GM12878 (cell line): Measurements from ENCODE around the gene CALB2. TPM values are rescaled to one million over a fixed set of nuclear protein-coding genes. Genes with fewer than 3 reads are reported as not detected.

ENCODE experiments used
- ATAC-seq: fragments of 200-7000 bp; cut with Tn5 transposase; 3 replicates; pipeline ENCODE4 v1.9.1; 2020; ENCODE audit warnings: mild to moderate bottlenecking, moderate library complexity
- BruUV-seq: library from RNA; stranded (reverse); fragments of 400-500 nt; replicated peaks from 2 replicates; lab custom pipeline; 2021; lab: Mats Ljungman, UMichigan
- CTCF ChIA-PET: fragments of 300-600 bp; sonication (Branson Sonifier 250); formaldehyde crosslinking; extraction: SDS; loops from one replicate; lab custom pipeline; 2021; ENCODE audit warnings: inconsistent platforms; lab: Yijun Ruan, JAX
- POLR2A ChIA-PET: fragments of 350-600 bp; formaldehyde crosslinking; extraction: SDS; loops from one replicate; lab custom pipeline; 2021; ENCODE audit warnings: inconsistent platforms; lab: Charles Lee
- RAD21 ChIA-PET: fragments of 300-600 bp; sonication (Branson Sonifier 250); formaldehyde crosslinking; loops from one replicate; lab custom pipeline; 2023; ENCODE audit warnings: antibody characterized with exemption; ENCODE audit not compliant: unreplicated experiment; lab: Charles Lee
- SMC1A ChIA-PET: fragments of 300-600 bp; sonication (Branson Sonifier 250); formaldehyde crosslinking; loops from one replicate; lab custom pipeline; 2023; ENCODE audit not compliant: unreplicated experiment, uncharacterized antibody; lab: Charles Lee
- DNase-seq: peaks from one replicate; pipeline ENCODE4 v3.0.0-alpha.2; 2011; ENCODE audit warnings: low read depth, low spot score
- FAIRE-seq: peaks from 3 replicates; lab custom pipeline; 2011; peaks lifted over from hg19 to GRCh38; lab: Jason Lieb, UNC
- H2AFZ ChIP-seq: 2 replicates; pipeline ENCODE4 v1.6.0; 2011; ENCODE audit warnings: low read depth, low read length, control low read depth; ENCODE audit not compliant: control insufficient read depth
- H3K27ac ChIP-seq: 2 replicates; pipeline ENCODE4 v1.5.1; 2011; ENCODE audit warnings: control low read depth; ENCODE audit not compliant: control insufficient read depth, insufficient read depth
- H3K27me3 ChIP-seq, 2 experiments: replicated peaks in 1 of 2; 2 replicates each; pipeline versions ENCODE4 v1.6.0 to v1.6.1; 2011; ENCODE audit warnings: low read length in 1 of 2; ENCODE audit not compliant: control insufficient read depth in 2 of 2, insufficient read depth in 2 of 2
- H3K36me3 ChIP-seq, 2 experiments: 2 replicates each; pipeline ENCODE4 v1.5.1; 2011; ENCODE audit warnings: low read length in 1 of 2; ENCODE audit not compliant: control insufficient read depth in 2 of 2, insufficient read depth in 2 of 2
- H3K4me1 ChIP-seq: 2 replicates; pipeline ENCODE4 v1.6.1; 2011; ENCODE audit warnings: mild to moderate bottlenecking, low read length, moderate library complexity, mixed read lengths; ENCODE audit not compliant: control insufficient read depth, insufficient read depth
- H3K4me2 ChIP-seq: 2 replicates; pipeline ENCODE4 v1.6.0; 2011; ENCODE audit warnings: control low read depth; ENCODE audit not compliant: control insufficient read depth, insufficient read depth
- H3K4me3 ChIP-seq: fragments of 200-600 bp; sonication (generic); 2 replicates; pipeline ENCODE4 v1.5.1; 2016
- H3K79me2 ChIP-seq: 2 replicates; pipeline ENCODE4 v1.6.0; 2011; ENCODE audit warnings: low read length; ENCODE audit not compliant: control insufficient read depth, insufficient read depth
- H3K9ac ChIP-seq: 2 replicates; pipeline ENCODE4 v1.8.0; 2011; ENCODE audit warnings: low read length, control low read depth, mixed read lengths; ENCODE audit not compliant: control insufficient read depth, insufficient read depth
- H3K9me3 ChIP-seq: replicated peaks from 3 replicates; pipeline ENCODE4 v1.5.1; 2011; ENCODE audit warnings: mild to moderate bottlenecking, low read length; ENCODE audit not compliant: control insufficient read depth, insufficient read depth
- H4K20me1 ChIP-seq: 2 replicates; pipeline ENCODE4 v1.6.0; 2011; ENCODE audit not compliant: control insufficient read depth, insufficient read depth
- ASH2L ChIP-seq: fragments of 300-600, 200-600 bp; sonication (generic); IDR thresholded peaks from 2 replicates; pipeline ENCODE4 v1.6.1; 2017; ENCODE audit warnings: low read depth, mild to moderate bottlenecking, borderline replicate concordance
- EP300 ChIP-seq, 2 experiments: fragments of 150-350 bp in 1 of 2; IDR thresholded peaks; 2 replicates each; pipeline ENCODE4 v1.6.1; 2011 to 2012; ENCODE audit warnings: low read depth in 2 of 2, low read length in 2 of 2, borderline replicate concordance in 1 of 2, improper control_type of control experiment in 1 of 2, inconsistent platforms in 1 of 2; ENCODE audit not compliant: control insufficient read depth in 1 of 2
- FOS ChIP-seq: IDR thresholded peaks from 3 replicates; pipeline ENCODE4 v1.6.1; 2011; ENCODE audit warnings: borderline replicate concordance; ENCODE audit not compliant: insufficient read length; ENCODE audit errors: extremely low read depth
- GABPA ChIP-seq: IDR thresholded peaks from 2 replicates; pipeline ENCODE4 v1.6.1; 2014; ENCODE audit warnings: antibody characterized with exemption, low read depth, mild to moderate bottlenecking, inconsistent platforms
- GATAD2B ChIP-seq: fragments of 450-650 bp; conservative IDR thresholded peaks from 2 replicates; pipeline ENCODE4 v1.6.1; 2017; ENCODE audit warnings: low read depth, mild to moderate bottlenecking, moderate library complexity
- JUND ChIP-seq: IDR thresholded peaks from 2 replicates; pipeline ENCODE4 v1.6.1; 2012; ENCODE audit warnings: low read depth, mild to moderate bottlenecking, low read length, improper control_type of control experiment, moderate library complexity
- KAT2A ChIP-seq: conservative IDR thresholded peaks from 2 replicates; pipeline ENCODE4 v1.6.1; 2011; ENCODE audit warnings: low read depth, low read length; ENCODE audit not compliant: control insufficient read depth
- MAX ChIP-seq: IDR thresholded peaks from 2 replicates; pipeline ENCODE4 v1.6.1; 2012; ENCODE audit warnings: low read depth, low read length, improper control_type of control experiment
- POU2F2 ChIP-seq: IDR thresholded peaks from 3 replicates; pipeline ENCODE4 v1.6.1; 2011; ENCODE audit warnings: low read depth, mild to moderate bottlenecking, low read length, borderline replicate concordance
- RBBP5 ChIP-seq: fragments of 200-600 bp; sonication (generic); conservative IDR thresholded peaks from 2 replicates; pipeline ENCODE4 v1.6.1; 2016
- RELA ChIP-seq: fragments of 450-650 bp; IDR thresholded peaks from 2 replicates; pipeline ENCODE4 v1.8.0; 2014; ENCODE audit warnings: borderline replicate concordance; ENCODE audit not compliant: partially characterized antibody
- SPI1 ChIP-seq: IDR thresholded peaks from 2 replicates; pipeline ENCODE4 v1.6.1; 2011; ENCODE audit warnings: low read depth, mild to moderate bottlenecking, low read length, moderate library complexity, borderline replicate concordance; ENCODE audit not compliant: insufficient read depth
- SREBF1 ChIP-seq: IDR thresholded peaks from 2 replicates; pipeline ENCODE4 v1.6.1; 2012; ENCODE audit warnings: mild to moderate bottlenecking, low read length
- STAT3 ChIP-seq: IDR thresholded peaks from 2 replicates; pipeline ENCODE4 v1.6.1; 2011; ENCODE audit warnings: low read depth, low read length, improper control_type of control experiment
- TAF1 ChIP-seq: IDR thresholded peaks from 2 replicates; pipeline ENCODE4 v1.6.1; 2011; ENCODE audit warnings: mild to moderate bottlenecking, low read depth, low read length, borderline replicate concordance
- ZBED1 ChIP-seq: IDR thresholded peaks from 2 replicates; pipeline ENCODE4 v1.6.1; 2016; ENCODE audit warnings: borderline replicate concordance
- WGBS: methylation state at CpG from one replicate; pipeline ENCODE4 v1.1.6; 2016; ENCODE audit warnings: low lambda C conversion rate; ENCODE audit not compliant: insufficient replicate concordance, insufficient coverage; ENCODE audit errors: missing lambda C conversion rate; 5-methylcytosine and 5-hydroxymethylcytosine counted together
- in situ Hi-C: fragments of 300-500 bp; cut with MboI; formaldehyde crosslinking; loops from 9 replicates; pipeline ENCODE4 v1.14.3; 2018; ENCODE audit warnings: mixed read lengths
- intact Hi-C: fragments of 100-400 bp; cut with micrococcal nuclease; formaldehyde crosslinking; loops from one replicate; pipeline ENCODE4 v1.14.2; 2022; ENCODE audit not compliant: unreplicated experiment
- polyA plus RNA-seq, 11 experiments: library from polyadenylated mRNA; depleted of rRNA in 4 of 11; unstranded in 6 of 11; stranded (reverse) in 5 of 11; fragments of >200 nt; fragmentation: Nextera tagmentation in 4 of 11; fragmentation: Illumina TruSeq in 1 of 11; extraction: Ambion mirVana in 4 of 11; extraction: Trizol in 1 of 11; gene quantifications; 1 replicate in 1 of 11; 2 replicates in 10 of 11; pipeline versions ENCODE4 v1.2.1 to v1.2.3, GENCODE V29; 2011 to 2016; ENCODE audit warnings: inconsistent platforms in 2 of 11, missing spikeins in 2 of 11, low read depth in 1 of 11
- total RNA-seq, 4 experiments: library from RNA; depleted of rRNA in 3 of 4; stranded (reverse); fragments of >200 nt in 3 of 4; fragmentation: Illumina TruSeq in 1 of 4; extraction: Trizol in 1 of 4; gene quantifications; 2 replicates each; pipeline versions ENCODE4 v1.2.1 to v1.2.3, GENCODE V29; 2013 to 2021
- TF ChIP-seq, protein P1 (sequence below): IDR thresholded peaks from 2 replicates; pipeline ENCODE4 v1.6.1; 2012; ENCODE audit warnings: mild to moderate bottlenecking, low read depth, low read length
- TF ChIP-seq, protein P2 (sequence below): IDR thresholded peaks from 2 replicates; pipeline ENCODE4 v1.6.1; 2011; ENCODE audit warnings: low read depth, mild to moderate bottlenecking, low read length, moderate library complexity, borderline replicate concordance; ENCODE audit errors: extremely low read depth

CALB2 gene
- total and polyA plus RNA-seq, 10 of the 15 experiments (the other 5 are each of a cell fraction or from before 2014, with no cell fraction given), result not detected

DNA sequence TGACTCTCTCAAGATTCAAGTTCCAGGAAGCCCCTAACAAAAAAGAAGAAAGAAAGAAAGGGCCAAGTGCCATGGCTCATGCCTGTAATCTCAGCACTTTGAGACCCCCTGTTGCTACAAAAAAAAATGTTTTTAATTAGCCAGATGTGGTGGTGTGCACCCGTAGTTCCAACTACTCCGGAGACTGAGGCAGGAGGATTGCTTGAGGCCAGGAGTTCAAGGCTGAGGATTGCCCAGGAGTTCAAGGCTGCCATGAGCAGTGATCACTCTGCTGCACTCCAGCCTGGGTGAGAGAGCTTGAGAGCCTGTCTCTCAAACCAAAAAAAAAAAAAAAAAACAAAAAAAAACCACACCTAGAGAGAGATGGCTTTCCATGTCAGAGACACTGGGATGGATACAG, 64.5 kb downstream of the CALB2 start:
- Histone ChIP-seq H3K36me3 (no peaks in the 10 kb centered on the region), H3K9ac (no peak overlapping the region), H3K4me3 (no peak overlapping the region), H3K79me2 (no peaks in the 10 kb centered on the region), H3K27ac (no peak overlapping the region), H4K20me1 (no peaks in the 10 kb centered on the region), H3K27me3 (no peaks in the 10 kb centered on the region; a peak in 1 of 4 replicates), H3K4me1 (no peaks in the 10 kb centered on the region), H3K9me3 (no peaks in the 10 kb centered on the region), H2AFZ (no peak overlapping the region), H3K4me2 (no peak overlapping the region)
- ATAC-seq (no peak), FAIRE-seq (no peak), DNase-seq (no peak)
- ChIA-PET CTCF (interaction anchor here (1.0 to 1.6 kb wide), 3 partner anchors 10 to 15 kb away, joined by 5 read pairs; no protein-coding TSS in a partner anchor), RAD21 (interaction anchor here (0.6 to 0.9 kb wide), 2 partner anchors 11 to 12 kb away, joined by 3 to 4 read pairs; no protein-coding TSS in a partner anchor), POLR2A (no interaction called here), SMC1A (no interaction called here)
- 10% methylated on average over 2 of the region's 2 CpGs for WGBS
- BruUV-seq, result no TSS peak
- in situ Hi-C loops (no loop called here), intact Hi-C loops (no loop called here)
- no peak for TF ChIP-seq ASH2L
- TF ChIP-seq EP300 (IDR thresholded peaks at IDR 0.05; ENCODE audit: borderline replicate concordance in 1 of 2, control insufficient read depth in 1 of 2, low read depth in 2 of 2, low read length in 2 of 2), result no peak
- TF ChIP-seq, protein P1, sequence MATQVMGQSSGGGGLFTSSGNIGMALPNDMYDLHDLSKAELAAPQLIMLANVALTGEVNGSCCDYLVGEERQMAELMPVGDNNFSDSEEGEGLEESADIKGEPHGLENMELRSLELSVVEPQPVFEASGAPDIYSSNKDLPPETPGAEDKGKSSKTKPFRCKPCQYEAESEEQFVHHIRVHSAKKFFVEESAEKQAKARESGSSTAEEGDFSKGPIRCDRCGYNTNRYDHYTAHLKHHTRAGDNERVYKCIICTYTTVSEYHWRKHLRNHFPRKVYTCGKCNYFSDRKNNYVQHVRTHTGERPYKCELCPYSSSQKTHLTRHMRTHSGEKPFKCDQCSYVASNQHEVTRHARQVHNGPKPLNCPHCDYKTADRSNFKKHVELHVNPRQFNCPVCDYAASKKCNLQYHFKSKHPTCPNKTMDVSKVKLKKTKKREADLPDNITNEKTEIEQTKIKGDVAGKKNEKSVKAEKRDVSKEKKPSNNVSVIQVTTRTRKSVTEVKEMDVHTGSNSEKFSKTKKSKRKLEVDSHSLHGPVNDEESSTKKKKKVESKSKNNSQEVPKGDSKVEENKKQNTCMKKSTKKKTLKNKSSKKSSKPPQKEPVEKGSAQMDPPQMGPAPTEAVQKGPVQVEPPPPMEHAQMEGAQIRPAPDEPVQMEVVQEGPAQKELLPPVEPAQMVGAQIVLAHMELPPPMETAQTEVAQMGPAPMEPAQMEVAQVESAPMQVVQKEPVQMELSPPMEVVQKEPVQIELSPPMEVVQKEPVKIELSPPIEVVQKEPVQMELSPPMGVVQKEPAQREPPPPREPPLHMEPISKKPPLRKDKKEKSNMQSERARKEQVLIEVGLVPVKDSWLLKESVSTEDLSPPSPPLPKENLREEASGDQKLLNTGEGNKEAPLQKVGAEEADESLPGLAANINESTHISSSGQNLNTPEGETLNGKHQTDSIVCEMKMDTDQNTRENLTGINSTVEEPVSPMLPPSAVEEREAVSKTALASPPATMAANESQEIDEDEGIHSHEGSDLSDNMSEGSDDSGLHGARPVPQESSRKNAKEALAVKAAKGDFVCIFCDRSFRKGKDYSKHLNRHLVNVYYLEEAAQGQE, result no peak
- no peak for TF ChIP-seq TAF1
- TF ChIP-seq MAX, result no peak
- no peak for TF ChIP-seq GATAD2B
- no peak for TF ChIP-seq SREBF1
- TF ChIP-seq GABPA, result no peak
- TF ChIP-seq RELA, result no peak
- TF ChIP-seq FOS, result no peak
- TF ChIP-seq, protein P2, sequence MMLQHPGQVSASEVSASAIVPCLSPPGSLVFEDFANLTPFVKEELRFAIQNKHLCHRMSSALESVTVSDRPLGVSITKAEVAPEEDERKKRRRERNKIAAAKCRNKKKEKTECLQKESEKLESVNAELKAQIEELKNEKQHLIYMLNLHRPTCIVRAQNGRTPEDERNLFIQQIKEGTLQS, result no peak
- no peak for TF ChIP-seq JUND
- TF ChIP-seq RBBP5, result no peak
- no peak for TF ChIP-seq ZBED1
- TF ChIP-seq KAT2A, result no peak
- TF ChIP-seq SPI1, result no peak
- no peak for TF ChIP-seq POU2F2
- TF ChIP-seq STAT3, result no peak
